ENCODE data around the gene USP24.

The USP24 gene

GRCh38 chr1:55051621-55052020 is 163.5 kb downstream of the USP24 start:
- no peak overlapping the region for H3K4me3 ChIP-seq (ENCODE audit: insufficient read depth, low read depth, low read length, poor library complexity, severe bottlenecking)
- no peaks in the 10 kb centered on the region for H3K27me3 ChIP-seq (replicated peaks; ENCODE audit: control insufficient read depth, insufficient read depth, low read length, poor library complexity, severe bottlenecking)

GRCh38 chr1:55051169-55051568 is 164.0 kb downstream of the USP24 start:
- H3K27me3 ChIP-seq (replicated peaks; ENCODE audit: control insufficient read depth, insufficient read depth, low read length, poor library complexity, severe bottlenecking), result no peaks in the 10 kb centered on the region
- no peaks in the 10 kb centered on the region for H3K36me3 ChIP-seq (ENCODE audit: control insufficient read depth, insufficient read depth, low read length)
- DNase-seq, result no peak
- H3K4me1 ChIP-seq (ENCODE audit: control insufficient read depth, insufficient read depth, low read length, poor library complexity, severe bottlenecking), result no peaks in the 10 kb centered on the region
- no peak overlapping the region for H3K27ac ChIP-seq (ENCODE audit: insufficient read depth, low read length, poor library complexity, severe bottlenecking)
- no peak overlapping the region for H3K4me3 ChIP-seq (ENCODE audit: insufficient read depth, low read depth, low read length, poor library complexity, severe bottlenecking)
- no peaks in the 10 kb centered on the region for H3K9me3 ChIP-seq (ENCODE audit: control insufficient read depth, low read length)

More at GRCh38 chr1:55051621-55052020, 163.5 kb downstream of the USP24 start:
- no peak for DNase-seq
- H3K27ac ChIP-seq (ENCODE audit: insufficient read depth, low read length, poor library complexity, severe bottlenecking), result no peak overlapping the region
- no peaks in the 10 kb centered on the region for H3K4me1 ChIP-seq (ENCODE audit: control insufficient read depth, insufficient read depth, low read length, poor library complexity, severe bottlenecking)
- H3K9me3 ChIP-seq (ENCODE audit: control insufficient read depth, low read length), result no peaks in the 10 kb centered on the region
- H3K36me3 ChIP-seq (ENCODE audit: control insufficient read depth, insufficient read depth, low read length), result no peaks in the 10 kb centered on the region

DNA sequence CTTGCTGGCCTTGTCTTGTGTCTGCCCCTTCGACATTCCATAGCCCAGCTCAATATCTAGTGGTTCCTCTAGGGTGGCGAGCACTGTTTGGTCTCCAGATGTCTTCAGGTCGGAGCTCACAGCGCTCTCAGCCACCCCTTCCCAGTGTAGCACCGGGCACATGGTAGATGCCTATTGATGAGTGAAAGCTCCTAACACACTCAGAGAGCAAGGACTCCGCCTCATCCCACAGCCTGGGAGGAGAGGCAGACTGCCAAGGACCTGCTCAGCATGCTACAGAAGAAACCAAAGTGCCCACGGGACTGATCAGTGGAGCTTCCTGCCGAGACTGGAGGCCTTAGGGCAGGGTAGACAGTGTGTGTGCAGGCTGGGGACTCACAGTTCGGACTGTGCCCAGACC is 164.9 kb downstream of the USP24 start:
- Histone ChIP-seq H3K9me3 (ENCODE audit: control insufficient read depth, low read length) (no peaks in the 10 kb centered on the region), H3K27ac (ENCODE audit: insufficient read depth, low read length, poor library complexity, severe bottlenecking) (no peak overlapping the region), H3K4me3 (ENCODE audit: insufficient read depth, low read depth, low read length, poor library complexity, severe bottlenecking) (no peak overlapping the region), H3K27me3 (replicated peaks; ENCODE audit: control insufficient read depth, insufficient read depth, low read length, poor library complexity, severe bottlenecking) (no peaks in the 10 kb centered on the region), H3K4me1 (ENCODE audit: control insufficient read depth, insufficient read depth, low read length, poor library complexity, severe bottlenecking) (no peaks in the 10 kb centered on the region), H3K36me3 (ENCODE audit: control insufficient read depth, insufficient read depth, low read length) (no peaks in the 10 kb centered on the region)
- DNase-seq, result no peak

DNA sequence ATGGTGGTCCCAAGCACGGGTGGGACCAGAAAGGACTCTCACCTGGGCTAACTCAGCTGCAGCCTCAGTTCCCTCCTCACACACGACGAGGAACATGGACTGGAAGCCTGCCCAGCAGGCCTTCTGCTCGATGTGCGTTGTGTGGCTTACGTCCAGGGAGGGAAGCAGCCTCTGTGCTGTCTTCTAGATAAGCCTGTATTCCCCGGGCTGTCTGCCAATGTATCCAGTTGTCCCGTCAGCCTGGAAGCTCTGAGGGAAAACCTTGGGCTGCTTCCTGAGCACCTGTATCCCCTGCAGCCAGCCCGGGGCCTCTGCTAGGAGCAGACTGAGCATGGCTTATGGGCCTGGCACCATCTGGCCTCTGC is 165.3 kb downstream of the USP24 start:
- no peak for DNase-seq

DNA sequence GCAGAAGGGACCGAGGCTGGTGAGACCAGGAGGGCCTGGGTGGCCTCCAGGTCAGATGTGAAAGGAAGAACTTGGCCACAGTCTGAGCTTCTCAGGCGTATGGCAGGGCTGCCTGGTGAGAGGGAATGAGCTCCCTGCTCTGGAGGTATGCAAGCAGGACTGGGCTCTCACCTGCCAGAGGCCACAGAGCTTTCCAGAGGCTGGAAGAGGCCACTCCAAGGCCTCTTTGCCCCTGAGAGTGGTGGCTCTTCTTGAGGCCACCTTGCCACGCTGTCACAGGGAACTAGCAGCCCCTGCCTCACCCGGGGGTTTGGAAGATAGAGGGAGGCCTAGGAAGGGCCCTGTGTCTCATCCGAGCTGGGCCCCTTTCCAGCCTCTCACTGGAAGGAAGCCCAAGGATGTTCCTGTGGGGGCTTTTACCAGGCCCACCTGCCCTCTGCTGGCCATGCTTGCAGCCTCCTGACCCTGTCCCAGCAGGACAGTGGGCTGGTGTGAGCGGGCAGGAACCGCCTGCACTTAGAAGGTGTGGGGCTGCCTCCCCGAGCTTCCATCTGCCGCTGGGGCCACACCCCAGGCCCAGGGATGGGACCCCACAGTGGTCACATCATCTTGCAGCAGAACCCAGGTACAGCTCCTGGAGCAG is 165.8 kb downstream of the USP24 start:
- no peak for DNase-seq
- H3K27me3 ChIP-seq (replicated peaks; ENCODE audit: control insufficient read depth, insufficient read depth, low read length, poor library complexity, severe bottlenecking), result no peaks in the 10 kb centered on the region
- H3K4me1 ChIP-seq (ENCODE audit: control insufficient read depth, insufficient read depth, low read length, poor library complexity, severe bottlenecking), result no peaks in the 10 kb centered on the region
- H3K36me3 ChIP-seq (ENCODE audit: control insufficient read depth, insufficient read depth, low read length), result no peaks in the 10 kb centered on the region
- H3K4me3 ChIP-seq (ENCODE audit: insufficient read depth, low read depth, low read length, poor library complexity, severe bottlenecking), result no peak overlapping the region
- no peaks in the 10 kb centered on the region for H3K9me3 ChIP-seq (ENCODE audit: control insufficient read depth, low read length)
- no peak overlapping the region for H3K27ac ChIP-seq (ENCODE audit: insufficient read depth, low read length, poor library complexity, severe bottlenecking)

More for the DNA sequence above, 165.3 kb downstream of the USP24 start:
- no peaks in the 10 kb centered on the region for H3K36me3 ChIP-seq (ENCODE audit: control insufficient read depth, insufficient read depth, low read length)
- H3K4me3 ChIP-seq (ENCODE audit: insufficient read depth, low read depth, low read length, poor library complexity, severe bottlenecking), result no peak overlapping the region
- no peaks in the 10 kb centered on the region for H3K27me3 ChIP-seq (replicated peaks; ENCODE audit: control insufficient read depth, insufficient read depth, low read length, poor library complexity, severe bottlenecking)
- H3K9me3 ChIP-seq (ENCODE audit: control insufficient read depth, low read length), result no peaks in the 10 kb centered on the region
- H3K27ac ChIP-seq (ENCODE audit: insufficient read depth, low read length, poor library complexity, severe bottlenecking), result no peak overlapping the region
- no peaks in the 10 kb centered on the region for H3K4me1 ChIP-seq (ENCODE audit: control insufficient read depth, insufficient read depth, low read length, poor library complexity, severe bottlenecking)

DNA sequence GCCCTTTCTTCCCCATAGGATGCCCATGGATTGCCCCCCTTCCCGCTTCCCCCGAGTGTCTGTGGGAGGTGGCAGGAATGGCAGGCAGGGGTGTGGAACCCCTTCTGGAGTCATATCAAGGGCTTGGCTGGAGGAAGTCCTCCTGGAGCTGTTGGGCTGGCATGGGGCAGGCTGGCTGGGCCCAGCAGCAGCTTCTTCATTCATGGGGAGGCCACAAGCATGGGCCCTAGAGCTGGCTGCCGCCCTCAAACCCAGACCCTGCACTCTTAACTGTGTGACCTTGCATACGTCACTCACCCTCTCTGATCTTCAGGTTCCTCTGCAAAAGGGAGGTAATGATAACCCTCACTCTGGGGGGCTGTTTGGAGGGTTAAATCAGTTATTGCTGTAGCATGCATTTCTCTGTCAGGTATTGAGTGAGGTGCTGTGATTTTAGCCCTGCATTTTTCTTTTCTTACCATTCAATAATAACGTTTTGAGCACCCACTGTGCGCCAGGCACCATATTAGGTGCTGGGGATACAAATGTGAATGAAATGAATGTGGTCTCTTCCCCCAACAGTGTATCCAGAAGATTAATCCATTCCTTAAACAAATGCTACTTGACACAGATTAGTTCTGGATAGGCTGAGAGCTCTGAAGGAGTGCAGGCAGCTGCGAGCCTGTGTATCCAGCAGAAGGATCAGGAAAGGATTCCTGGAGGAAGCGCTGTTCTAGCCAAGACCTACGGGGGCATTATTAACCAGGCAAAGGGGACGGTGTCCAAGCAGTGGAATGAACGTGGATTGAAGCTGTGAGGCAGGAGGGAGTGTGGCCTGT is 166.5 kb downstream of the USP24 start:
- Histone ChIP-seq H3K36me3 (ENCODE audit: control insufficient read depth, insufficient read depth, low read length) (no peaks in the 10 kb centered on the region), H3K27me3 (replicated peaks; ENCODE audit: control insufficient read depth, insufficient read depth, low read length, poor library complexity, severe bottlenecking) (no peaks in the 10 kb centered on the region), H3K9me3 (ENCODE audit: control insufficient read depth, low read length) (no peaks in the 10 kb centered on the region), H3K27ac (ENCODE audit: insufficient read depth, low read length, poor library complexity, severe bottlenecking) (no peak overlapping the region), H3K4me3 (ENCODE audit: insufficient read depth, low read depth, low read length, poor library complexity, severe bottlenecking) (no peak overlapping the region), H3K4me1 (ENCODE audit: control insufficient read depth, insufficient read depth, low read length, poor library complexity, severe bottlenecking) (no peaks in the 10 kb centered on the region)
- DNase-seq, result no peak

DNA sequence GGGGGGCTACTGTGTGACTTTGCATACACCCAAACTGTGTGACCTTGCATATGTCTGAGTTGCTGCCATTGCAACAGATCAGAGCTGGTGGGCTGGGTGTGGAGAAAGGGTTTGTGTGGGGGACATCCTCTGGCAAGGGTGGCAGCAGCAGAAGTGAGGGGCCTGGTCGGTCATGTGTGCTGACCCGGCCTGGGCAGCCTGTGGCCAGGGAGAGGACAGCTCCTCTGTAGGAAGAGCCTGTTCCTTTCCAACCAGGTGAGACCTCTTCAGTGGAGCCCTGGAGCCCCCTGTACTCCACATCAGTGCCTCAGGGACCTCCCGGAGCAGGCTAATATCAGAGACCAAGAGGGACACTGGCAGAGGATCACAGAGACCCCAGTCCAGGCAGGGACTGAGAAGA is 167.6 kb downstream of the USP24 start:
- Histone ChIP-seq H3K4me1 (ENCODE audit: control insufficient read depth, insufficient read depth, low read length, poor library complexity, severe bottlenecking) (no peaks in the 10 kb centered on the region), H3K36me3 (ENCODE audit: control insufficient read depth, insufficient read depth, low read length) (no peaks in the 10 kb centered on the region), H3K9me3 (ENCODE audit: control insufficient read depth, low read length) (no peaks in the 10 kb centered on the region), H3K27ac (ENCODE audit: insufficient read depth, low read length, poor library complexity, severe bottlenecking) (no peak overlapping the region), H3K4me3 (ENCODE audit: insufficient read depth, low read depth, low read length, poor library complexity, severe bottlenecking) (no peak overlapping the region), H3K27me3 (replicated peaks; ENCODE audit: control insufficient read depth, insufficient read depth, low read length, poor library complexity, severe bottlenecking) (no peaks in the 10 kb centered on the region)
- DNase-seq, result no peak

DNA sequence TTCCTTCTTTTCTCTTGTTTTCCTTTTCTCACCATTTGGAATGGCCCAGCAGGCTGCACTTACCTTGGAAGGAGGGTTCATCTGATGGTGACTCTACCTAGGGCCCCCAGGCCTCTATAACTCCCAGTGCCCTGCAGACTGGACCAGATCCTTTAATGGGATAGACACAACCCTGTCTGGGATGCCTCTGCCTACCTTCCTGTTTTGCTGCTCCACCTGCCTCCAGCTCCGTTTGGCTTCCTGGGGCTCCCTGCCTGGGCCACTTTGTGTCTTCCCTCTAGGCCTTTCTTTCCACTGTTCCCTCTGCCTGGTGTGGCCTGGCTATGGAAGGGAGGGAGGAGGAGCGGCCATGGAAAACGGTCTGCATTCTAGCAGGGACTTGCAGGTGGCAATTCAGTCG is 168.3 kb downstream of the USP24 start:
- no peak overlapping the region for H3K4me3 ChIP-seq (ENCODE audit: insufficient read depth, low read depth, low read length, poor library complexity, severe bottlenecking)
- H3K4me1 ChIP-seq (ENCODE audit: control insufficient read depth, insufficient read depth, low read length, poor library complexity, severe bottlenecking), result no peaks in the 10 kb centered on the region
- H3K36me3 ChIP-seq (ENCODE audit: control insufficient read depth, insufficient read depth, low read length), result no peaks in the 10 kb centered on the region
- DNase-seq, result no peak
- no peaks in the 10 kb centered on the region for H3K27me3 ChIP-seq (replicated peaks; ENCODE audit: control insufficient read depth, insufficient read depth, low read length, poor library complexity, severe bottlenecking)
- no peaks in the 10 kb centered on the region for H3K9me3 ChIP-seq (ENCODE audit: control insufficient read depth, low read length)
- no peak overlapping the region for H3K27ac ChIP-seq (ENCODE audit: insufficient read depth, low read length, poor library complexity, severe bottlenecking)

DNA sequence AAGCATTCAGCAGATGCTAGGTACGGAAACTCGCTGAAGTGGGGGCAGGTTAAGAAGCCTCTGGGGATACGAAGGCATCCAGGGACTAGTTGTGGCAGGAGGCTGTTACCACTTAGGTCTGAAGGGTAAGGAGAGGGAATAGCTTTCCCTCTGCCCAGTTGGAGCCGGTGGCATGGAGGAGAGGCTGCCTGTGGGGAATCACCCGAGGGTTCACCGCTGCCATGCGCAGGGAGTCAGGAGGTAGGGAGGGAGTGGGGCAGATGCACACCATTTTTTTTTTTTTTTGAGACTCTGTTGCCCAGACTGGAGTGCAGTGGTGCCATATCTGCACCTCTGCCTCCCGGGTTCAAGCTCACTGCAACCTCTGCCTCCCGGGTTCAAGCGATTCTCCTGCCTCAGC is 169.7 kb downstream of the USP24 start:
- DNase-seq, result no peak
- H3K36me3 ChIP-seq (ENCODE audit: control insufficient read depth, insufficient read depth, low read length), result no peaks in the 10 kb centered on the region
- no peak overlapping the region for H3K27ac ChIP-seq (ENCODE audit: insufficient read depth, low read length, poor library complexity, severe bottlenecking)
- H3K27me3 ChIP-seq (replicated peaks; ENCODE audit: control insufficient read depth, insufficient read depth, low read length, poor library complexity, severe bottlenecking), result no peaks in the 10 kb centered on the region
- H3K4me3 ChIP-seq (ENCODE audit: insufficient read depth, low read depth, low read length, poor library complexity, severe bottlenecking), result no peak overlapping the region
- no peaks in the 10 kb centered on the region for H3K9me3 ChIP-seq (ENCODE audit: control insufficient read depth, low read length)
- no peaks in the 10 kb centered on the region for H3K4me1 ChIP-seq (ENCODE audit: control insufficient read depth, insufficient read depth, low read length, poor library complexity, severe bottlenecking)

DNA sequence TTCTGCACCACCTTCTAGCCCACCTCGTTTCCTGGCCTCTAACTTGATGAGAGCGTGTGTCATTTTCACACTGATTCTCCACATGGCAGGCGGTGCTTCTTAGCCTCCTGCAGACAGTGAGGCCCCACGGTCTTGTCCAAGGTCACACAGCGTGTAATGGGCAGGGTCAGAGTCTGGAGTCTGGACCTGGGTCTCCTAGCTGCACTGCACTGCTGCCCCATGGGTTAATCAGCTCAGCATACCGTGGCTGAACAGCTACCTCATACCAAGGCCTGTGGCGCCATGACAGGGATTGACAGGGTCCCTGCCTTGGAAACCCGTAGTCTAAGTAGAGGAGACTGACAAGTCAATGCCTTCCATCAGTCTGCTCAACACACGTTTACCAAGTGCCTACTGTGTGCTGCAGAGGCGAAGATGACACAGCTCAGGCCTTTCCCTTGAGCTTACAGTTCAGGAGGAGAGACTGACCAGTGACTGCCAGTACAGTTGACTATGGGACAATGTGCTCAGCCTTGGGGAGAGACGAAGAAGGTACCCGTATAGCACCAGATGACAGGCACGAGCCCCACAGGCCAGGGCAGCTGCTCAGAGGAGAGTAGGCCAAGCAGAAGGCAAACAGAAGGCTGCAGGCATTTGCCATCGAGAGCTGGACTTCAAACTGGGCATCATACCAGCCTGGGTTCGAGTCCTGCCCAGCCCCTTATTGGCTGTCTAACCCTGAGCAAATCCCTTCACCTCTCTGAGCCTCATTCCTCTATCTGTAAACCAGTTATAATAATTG is 170.4 kb downstream of the USP24 start:
- Histone ChIP-seq H3K27ac (ENCODE audit: insufficient read depth, low read length, poor library complexity, severe bottlenecking) (no peak overlapping the region), H3K36me3 (ENCODE audit: control insufficient read depth, insufficient read depth, low read length) (no peaks in the 10 kb centered on the region), H3K9me3 (ENCODE audit: control insufficient read depth, low read length) (no peaks in the 10 kb centered on the region), H3K4me3 (ENCODE audit: insufficient read depth, low read depth, low read length, poor library complexity, severe bottlenecking) (no peak overlapping the region), H3K27me3 (replicated peaks; ENCODE audit: control insufficient read depth, insufficient read depth, low read length, poor library complexity, severe bottlenecking) (no peaks in the 10 kb centered on the region), H3K4me1 (ENCODE audit: control insufficient read depth, insufficient read depth, low read length, poor library complexity, severe bottlenecking) (no peaks in the 10 kb centered on the region)
- no peak for DNase-seq
